Measurements from ENCODE around the gene TIFAB.
A peak's percentile ranks its signal among the peaks of the same experiment; 100 is the strongest.

TIFAB gene

DNA sequence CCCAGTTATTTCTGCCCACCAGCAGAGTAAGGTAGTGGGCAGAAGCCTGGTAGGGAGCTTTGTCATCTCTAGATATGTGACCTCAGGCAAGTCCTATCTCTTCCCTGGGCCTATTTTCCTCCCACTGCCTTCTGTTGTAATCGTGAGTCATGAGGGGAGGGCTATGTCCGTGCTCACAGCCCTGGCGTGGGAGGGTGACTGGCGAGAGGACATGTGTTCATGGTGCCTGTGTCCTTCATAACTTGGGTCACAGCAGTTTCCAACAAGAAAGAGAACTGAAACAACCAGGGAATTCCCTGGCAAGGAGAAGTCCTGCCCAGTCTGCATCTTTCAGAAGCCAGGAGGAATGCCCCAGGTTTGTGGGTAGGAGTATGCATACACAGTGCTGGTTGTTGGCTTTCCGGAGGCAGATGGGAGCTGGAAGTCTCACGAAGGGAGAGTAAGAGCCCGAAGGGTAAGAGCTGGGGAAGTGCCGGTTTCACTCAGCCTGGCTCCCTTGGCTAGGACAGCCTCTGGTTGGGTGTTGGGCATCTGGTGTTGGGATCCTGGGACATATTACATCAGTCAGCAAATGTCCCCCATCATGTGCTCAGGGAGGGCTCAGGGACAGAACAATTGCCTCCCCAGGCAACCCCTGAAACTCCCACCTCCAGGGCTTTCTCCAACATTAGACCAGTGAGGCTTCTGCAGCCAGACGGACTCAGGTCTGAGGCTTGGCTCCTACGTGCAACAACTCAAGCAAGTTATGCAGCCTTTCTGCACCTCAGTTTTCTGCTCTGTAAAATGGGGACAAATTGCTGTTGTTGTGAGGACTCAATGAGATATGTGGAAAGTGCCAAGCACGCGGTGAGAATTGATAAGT, 4.3 kb upstream of the TIFAB start:
- peak; percentile 31 for DNase-seq

DNA sequence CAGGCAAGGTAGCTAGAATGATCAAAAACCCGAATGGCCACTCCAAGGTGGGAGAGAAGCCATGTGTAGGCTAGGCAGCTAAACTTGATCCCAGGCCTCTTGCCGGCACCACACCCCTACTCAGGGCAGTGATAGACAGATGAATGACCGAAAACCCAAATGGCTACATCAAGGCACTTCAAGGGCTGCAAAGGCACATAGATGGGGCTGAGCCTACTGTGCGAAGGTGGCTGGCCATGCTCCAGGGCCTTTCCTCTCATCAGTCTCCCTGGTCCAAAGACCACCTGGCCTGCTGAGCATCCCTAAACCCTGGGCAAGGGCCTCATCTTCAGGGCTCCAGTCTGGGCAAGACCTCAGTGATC, 3.7 kb upstream of the TIFAB start:
- no peak for DNase-seq

DNA sequence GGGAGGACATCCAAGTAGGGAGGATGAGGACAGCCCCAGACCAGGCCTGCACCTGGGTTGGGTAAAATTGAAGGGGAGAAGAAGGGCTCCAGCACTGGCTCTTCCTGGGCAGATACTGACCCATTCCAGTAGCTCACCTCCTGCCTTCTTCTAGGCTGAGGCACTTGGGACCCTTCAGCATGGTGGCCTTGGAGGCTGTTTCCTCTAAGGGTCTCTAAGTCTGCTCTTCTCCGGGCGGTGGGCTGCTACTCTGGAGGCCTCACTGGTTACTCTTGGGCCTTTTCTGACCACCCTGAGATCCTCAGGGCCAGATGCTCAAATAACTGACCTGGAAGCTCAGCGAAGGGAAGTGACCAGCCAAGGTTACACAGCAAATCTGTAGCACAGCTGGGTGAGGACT, 2.8 kb upstream of the TIFAB start:
- DNase-seq, result no peak

DNA sequence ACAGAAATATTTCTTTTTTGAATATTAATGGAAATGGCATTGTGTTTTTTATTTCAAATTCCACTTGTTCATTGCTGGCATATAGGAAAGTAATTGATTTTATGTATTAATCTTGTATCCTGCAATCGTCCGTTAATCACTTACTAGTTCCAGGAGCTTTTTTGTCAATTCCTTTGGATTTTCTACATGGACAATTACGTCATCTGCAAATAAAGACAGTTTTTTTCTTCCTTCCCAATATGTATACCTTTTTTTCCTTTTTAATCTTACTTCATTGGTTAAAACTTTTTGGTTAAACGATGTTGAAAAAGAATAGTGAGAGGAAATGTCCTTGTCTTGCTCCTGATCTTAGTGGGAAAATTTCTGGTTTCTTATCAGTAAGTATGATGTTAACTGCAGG, 1.5 kb upstream of the TIFAB start:
- no peak for DNase-seq

DNA sequence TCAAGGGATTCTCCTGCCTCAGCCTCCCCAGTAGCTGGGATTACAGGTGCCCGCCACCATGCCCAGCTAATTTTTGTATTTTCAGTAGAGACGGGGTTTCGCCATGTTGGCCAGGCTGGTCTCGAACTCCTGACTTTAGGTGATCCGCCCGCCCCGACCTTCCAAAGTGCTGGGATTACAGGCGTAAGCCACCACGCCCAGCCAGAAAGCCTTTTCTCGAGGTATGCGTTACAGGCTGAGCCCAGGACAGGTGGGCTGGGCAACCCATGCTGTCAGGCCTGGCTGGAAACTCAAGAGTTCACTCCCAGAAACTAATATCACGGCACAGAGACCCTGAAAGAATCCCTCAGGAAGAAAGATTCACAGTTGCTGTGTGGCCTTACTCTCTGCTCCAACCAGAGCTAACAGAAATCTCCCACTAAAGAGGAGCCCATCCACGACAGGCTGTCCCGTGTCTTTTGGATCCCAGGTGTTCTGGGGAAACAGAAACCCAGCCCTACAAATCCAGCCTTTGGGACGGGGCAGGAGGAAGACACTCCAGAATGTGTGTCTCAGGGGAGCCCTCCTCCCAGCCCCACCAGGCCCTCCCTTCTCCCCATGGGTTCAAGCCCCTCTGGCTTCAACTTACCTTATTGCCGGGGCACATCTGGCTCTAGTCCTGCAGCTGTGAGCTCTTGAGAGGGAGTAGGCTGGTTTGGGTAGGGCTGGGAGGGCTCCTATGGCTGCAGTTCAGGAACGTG, 400 bp downstream of the TIFAB start:
- DNase-seq, result no peak

DNA sequence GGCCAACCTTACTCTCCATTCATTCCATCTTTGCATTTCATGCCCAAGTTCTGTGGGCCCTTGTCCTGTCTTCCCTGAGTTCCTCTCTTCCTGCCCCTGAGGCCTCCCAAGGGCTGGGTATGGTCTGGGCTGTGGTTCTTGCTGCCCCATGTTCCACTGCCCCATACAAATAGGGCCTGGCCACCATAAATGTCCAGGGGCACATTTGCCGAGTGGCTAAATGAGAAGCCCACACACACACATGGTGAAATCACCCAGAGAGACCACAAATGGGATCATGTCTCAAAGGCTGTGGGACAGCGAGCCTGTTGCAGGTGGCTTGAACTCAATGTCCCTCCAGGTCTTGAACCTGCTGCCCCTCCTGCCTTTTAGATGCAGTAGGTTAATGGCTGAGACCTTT, 1.2 kb downstream of the TIFAB start:
- no peak for DNase-seq

DNA sequence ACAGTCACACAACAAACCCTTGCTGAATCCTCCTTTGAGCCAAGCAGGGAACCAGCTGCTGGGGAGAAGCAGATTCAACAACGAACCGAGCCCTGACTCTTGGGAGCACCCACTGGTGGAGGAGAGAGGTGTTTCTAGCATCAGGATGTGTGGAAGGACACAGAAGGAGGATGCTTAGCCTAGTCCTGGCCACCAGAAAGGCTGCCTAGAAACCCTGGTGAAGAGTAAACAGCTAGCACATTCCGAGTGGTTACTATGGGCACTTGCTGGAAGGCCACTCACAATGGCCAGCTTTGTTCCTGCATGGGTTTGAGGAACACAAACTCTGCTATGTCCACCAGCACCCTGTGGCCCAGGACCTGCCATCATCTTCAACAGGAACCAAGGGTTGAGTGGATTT, 1.8 kb downstream of the TIFAB start:
- DNase-seq, result no peak

DNA sequence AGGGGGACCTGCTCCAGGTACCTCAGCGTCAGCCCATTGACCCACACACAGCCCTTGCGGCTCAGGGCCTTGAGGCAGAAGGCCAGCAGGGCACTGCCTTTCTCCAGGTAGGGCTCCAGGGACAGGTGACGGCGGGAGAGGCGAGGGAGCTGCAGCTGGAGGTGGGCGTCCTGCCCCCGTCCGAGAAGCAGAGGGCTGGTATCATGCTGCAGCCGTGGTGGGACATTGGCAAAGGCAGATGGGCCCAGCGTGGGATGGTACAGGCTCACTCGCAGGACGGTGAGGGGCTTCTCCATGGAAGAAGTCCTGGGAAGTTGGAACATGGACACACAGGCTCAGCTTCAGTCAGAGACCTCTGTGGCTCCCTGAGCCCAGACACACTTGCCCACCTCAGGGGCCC, 2.5 kb downstream of the TIFAB start:
- no peak for DNase-seq

DNA sequence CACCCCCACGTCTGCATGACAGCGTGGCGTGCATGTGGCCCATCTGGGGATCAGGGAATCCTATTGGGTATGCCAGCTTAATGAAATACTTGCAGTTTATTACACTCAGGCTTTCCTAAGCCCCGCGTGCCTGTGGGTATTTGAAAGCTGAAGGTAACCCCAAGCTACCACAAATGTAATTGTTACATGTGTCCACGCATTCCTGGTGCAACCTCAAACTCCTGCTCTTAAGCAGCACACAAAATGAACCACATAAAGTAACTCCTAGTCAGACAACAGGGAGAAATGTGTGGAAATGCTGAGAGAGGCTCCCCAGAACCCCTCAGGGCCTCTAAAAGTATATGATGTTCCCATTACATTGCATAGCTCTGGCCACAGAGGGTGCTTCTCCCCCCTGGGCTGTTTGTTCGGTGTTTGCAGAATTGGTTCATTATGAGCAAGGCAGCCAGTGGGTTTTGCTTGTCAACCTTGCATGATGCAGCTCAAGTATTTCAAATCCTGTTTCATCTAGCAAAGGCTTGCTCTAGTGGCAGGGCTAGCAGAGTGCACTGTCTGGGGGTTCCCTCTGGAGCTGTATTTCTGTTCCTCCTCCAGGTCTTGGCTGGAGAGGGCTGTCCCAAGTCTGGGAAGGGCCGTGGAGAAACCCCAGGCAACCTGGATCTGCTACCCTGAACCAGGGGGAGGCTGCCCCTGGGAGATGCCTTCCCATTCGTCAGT, 3.2 kb downstream of the TIFAB start:
- DNase-seq, result no peak

DNA sequence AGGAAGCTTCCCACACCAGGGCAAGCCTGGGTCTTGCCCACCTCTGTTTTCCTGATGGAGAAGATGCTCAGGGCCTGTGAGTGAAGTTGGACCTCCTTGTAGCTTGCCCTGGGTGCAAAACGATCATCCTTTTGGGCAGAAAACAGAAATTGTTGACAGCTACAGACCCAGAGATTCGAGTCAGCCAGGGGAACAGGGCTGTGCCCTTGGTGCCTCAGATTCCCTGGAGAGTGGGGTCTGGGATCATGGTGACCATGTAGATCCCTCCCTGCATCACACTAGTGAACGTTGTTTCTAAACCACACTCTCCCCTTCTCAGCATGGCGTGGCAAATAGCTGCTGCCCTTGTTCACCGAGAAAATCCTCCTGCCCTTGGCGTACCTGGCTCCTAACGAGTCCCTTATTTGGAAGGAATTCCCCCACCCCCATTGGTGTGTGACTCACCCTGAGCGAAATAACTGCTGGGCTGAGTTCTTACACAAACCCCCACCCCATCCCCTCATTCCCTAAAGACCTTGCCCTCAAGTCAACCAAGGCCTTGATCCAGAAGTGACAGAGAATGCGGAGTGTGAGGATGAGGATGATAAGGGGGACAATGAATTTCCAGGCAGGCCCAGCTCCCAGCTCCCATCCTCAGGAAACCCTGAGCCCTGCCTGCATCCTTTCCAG, 3.9 kb downstream of the TIFAB start:
- DNase-seq, result no peak

DNA sequence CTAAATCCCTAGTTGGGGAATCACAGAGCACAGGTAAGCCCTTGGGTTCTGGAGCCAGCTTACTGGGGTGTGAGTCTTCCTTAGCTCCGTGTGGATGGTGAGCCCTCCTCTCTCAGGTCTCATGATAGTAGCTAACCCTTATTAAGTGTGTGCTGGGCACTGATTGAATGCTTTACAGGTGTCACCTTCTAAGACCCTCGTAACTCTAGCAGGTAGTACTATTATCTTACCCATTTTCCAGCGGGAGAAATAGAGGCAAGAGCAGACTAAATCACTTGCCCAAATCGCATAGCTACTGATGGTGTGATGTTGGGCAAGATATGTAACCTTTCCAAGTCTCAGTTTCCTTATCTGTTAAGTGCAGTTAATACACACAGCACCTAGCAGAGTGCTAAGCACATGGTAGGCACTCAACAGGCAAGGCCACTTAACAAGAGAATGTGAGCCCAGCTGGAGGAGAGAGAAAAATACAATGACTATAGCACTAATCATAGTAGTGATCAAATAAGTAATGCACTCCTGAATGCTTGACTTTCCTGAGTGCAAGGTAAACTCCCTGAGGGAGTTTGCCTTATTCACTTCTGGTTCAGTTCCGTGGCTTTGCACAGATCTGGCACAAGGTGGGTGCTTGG, 4.7 kb downstream of the TIFAB start, which contains the start of gene DCANP1:
Gene DCANP1 (minus strand): TSS at position 51 of the 632 bp plus-strand sequence. CDS start 240 bp downstream, outside the sequence.
- no peak for DNase-seq

DNA sequence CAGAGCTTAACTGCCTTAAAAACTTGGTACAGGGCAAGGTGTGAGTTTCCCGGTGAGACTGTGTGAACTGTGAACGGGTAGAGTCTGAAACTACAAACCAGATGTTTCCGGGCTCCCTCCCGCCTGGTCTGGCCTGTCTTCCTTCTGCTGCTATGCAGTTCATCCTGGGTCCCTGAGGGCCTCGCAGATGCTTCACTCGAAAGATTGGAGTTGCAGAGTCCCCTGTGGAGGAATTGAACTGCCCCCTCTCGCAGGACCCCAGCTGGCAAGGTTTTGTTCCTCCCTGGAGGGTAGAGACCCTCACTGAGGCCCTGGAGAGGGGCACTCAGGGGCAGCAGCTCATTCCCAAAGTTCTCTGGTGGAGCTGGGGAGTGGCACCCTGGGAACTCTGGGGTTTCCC, 5.5 kb downstream of the TIFAB start:
- no peak for DNase-seq

DNA sequence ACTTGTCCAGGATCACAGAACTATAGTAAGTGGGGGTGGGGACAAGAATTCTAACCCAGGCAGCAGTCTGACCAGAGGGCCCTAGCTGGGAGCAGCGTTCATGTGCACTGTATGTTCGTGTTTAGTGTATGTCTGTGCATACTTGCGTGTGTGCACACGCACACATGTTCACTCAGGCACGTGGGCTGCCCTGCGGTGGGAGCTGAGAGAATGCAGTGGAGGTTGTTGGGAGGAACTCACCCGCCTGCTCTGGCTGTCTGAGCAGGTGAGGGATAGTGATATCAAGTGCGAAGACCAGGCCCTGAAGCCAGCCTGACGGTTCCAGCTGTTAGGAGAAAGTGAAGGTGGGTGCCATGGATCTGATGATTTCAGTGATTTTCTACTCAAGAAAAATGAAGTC, 5.9 kb downstream of the TIFAB start:
- no peak for DNase-seq

DNA sequence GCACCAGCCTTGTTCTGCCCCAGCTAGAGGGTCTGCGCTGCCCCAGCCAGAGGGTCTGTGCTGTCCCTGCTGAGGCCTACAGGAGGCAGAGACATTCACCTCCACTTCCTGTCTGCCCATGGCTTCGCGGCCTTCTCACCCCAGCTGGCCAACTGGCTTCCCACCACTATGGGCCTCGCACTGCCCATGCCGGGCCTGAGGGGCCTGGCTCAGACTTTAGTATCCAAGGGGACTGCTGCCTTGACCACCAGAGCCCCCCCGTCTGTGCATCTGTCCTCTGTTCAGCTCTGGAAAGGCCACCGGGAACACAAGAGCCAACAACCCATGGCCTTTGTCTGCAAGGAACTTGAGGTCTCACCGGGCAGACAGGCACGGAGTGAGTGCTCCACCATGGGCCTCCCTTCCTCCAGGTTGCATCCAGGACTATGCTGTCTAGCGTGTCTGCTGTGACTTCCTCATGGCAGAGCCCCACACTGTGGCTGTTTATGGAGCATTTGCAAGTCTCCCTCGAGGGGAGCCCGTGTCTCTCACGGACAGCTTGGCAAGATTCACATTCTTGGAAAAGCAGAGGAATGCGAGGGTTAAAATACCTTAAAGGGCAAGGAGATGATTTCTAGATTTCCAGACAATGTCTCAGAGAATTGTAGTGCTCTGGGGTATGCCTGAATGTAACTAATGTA, 6.7 kb downstream of the TIFAB start:
- no peak for DNase-seq

DNA sequence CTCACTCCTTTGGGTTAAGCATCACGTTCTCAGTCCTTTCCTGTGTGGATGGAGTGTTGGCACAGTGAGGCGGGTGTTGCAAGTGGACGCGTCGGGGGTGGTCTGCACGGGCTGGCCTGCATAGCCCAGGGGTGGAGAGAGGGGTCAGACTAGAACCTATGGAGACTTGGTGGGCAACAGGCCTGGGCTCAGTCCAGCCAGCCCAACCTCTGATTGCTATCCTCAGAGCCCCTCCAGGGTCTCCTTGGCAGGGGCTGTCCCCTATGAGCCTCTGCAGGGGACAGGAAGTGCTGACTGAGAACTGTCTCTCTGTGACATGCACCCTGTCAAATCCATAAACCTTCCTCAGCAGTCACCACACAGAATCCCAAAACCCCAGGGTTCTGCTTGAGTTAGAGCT, 7.3 kb downstream of the TIFAB start:
- no peak for DNase-seq

DNA sequence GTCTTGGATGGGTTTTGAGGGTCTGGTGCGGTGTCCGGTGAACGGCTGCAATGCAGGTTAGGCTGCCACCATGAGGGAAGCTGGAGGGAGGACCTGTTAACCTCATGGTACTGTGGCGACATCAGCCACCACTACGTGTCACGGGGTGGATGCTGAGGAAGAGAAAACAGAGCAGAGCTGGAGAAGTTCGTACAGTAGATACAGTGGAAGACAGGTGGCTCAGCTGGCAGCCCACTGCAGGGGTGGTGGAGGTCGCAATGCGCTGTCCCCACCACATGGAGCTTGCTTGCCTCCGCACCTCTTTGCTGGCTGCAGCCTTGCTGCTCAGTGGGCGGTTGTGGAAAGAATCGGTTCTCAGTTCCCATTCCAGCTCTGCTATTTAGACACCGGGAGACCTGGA, 7.8 kb downstream of the TIFAB start:
- DNase-seq, result no peak

DNA sequence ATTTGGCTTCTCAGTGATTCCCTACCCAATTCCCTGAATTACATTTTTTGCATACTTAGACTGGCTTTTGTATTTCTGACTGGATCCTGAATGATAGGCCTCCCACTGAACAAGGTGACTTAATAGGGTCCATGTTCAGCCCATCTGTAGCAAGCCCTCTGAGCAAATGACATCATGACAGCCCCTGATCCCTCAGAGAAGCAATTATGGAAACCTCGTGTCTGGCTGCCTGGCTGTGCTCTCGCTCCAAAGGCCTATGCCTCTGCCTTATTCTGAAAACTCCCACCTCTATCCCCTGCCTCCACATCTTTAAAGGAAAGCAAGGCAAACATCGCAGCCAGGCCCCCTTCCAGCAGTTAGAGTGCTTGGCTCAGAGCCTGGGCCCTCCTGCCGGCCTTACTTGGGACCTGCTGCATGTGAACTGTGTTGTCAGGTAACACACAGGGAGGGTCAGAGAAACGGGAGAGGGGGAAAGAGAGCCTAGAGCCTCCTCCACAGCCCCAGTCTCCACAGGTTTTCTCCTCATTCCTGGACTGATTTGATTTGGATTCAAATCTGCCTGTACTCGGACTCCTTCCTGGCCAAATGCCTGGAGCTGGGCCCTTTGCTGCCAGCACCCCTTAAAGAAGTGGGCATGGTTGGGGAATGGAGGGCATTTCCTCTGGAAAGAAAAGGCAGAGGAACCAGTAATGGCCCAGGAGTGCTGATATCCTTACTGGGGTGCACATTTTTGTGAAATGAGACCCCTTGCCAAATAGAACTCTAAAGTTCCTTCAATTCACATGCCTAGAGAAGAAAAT, 8.8 kb downstream of the TIFAB start:
- DNase-seq, result no peak

DNA sequence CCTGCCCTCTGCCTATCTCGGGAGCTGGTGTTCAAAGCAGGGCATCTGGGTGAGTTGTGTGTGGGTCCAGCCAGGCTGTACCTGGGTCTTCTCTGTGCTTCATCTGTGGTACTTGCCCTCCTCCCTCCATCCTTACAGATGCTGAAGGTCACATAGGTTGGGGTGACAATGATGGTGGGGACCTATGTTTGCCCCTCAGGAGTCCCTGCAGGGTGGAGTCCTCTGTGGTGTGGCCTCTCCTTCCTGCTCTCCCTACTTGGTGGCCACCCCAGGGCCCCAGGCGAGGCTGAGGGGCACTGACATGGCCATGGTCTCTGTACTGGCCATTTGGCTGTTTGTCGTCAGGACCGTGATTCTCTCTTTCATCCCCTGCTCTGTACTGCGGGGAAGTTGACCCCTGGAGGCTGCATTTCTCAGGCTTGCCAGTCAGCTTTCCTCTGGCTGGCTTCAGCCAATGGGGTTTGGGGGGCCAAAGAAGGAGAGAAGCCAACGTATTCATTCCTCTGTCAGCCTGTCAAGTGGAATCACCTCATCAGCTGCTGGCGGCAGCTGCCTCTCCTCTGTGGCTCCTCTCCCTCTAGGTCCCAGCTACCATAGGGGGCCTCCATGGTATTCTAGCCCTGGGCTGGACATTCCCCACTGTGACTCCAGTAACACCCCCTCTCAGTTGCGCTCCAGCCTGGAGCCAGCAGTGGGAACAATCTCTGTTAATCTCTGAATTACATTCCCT, 9.6 kb downstream of the TIFAB start:
- no peak for DNase-seq

DNA sequence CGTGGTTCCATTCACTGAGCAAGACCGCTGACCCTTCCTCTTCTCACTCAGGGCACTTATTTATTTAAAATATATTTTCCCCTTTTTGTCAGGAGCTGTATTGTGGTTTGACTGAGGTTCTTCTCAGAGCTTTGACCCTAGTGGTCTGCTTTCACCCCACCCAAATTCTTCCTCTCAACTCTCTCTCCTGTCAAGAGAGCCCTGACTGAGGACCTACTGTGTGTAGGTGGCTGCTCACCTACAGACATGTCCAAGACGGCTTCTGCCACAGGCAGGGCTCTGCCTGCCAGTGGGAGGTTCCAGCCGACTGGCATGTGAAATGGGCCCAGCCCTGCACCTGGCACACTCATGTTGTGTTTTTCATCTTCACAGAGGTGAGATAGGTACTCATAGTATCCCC, 10.2 kb downstream of the TIFAB start:
- DNase-seq, result no peak

DNA sequence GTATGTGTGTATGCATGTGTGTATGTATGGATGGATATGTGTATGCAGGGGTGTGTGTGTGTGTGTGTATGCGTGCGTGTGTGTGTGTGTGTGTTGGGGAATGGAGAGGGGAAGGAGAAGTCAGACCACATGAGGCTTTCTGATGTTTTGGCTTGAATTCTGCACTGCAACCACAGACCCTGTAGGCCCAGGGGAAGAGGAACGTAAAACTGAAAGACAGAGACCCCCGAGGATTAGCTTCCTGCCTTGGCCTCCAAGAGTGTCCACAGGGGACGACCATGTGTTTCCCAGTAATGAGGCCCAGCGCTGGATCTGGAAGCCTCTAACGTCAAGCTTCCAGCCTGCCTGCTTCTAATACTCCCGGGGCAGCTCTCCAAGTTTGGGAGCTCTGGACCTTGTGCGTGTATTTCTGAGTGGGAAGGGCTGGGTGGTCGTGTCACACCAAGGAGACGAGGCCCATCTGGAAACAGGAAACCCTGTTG, 10.8 kb downstream of the TIFAB start:
- no peak for DNase-seq

Measured in CD4-positive, alpha-beta T cell treated with Interleukin-21 for 1 hour (primary cell).